B cell (primary cell): ENCODE data around the gene CHRNA5. TPM values are rescaled to one million over a fixed set of nuclear protein-coding genes. Genes with fewer than 3 reads are reported as not detected.
A peak's percentile ranks its signal among the peaks of the same experiment; 100 is the strongest.

ENCODE experiments used
- ATAC-seq: fragments of 200-7000 bp; cut with Tn5 transposase; one replicate; pipeline ENCODE4 v1.10.0; 2021; ENCODE audit warnings: low read depth, mild to moderate bottlenecking, moderate number of reproducible peaks, moderate library complexity
- CTCF ChIA-PET: fragments of 350-600 bp; sonication (Branson Sonifier 250); formaldehyde crosslinking; loops from one replicate; lab custom pipeline; 2021; ENCODE audit warnings: antibody characterized with exemption, inconsistent platforms; lab: Charles Lee
- POLR2A ChIA-PET: fragments of 350-600 bp; sonication (Branson Sonifier 250); formaldehyde crosslinking; loops from one replicate; lab custom pipeline; 2021; ENCODE audit warnings: antibody characterized with exemption; lab: Charles Lee
- DNase-seq: peaks from one replicate; pipeline ENCODE4 v3.0.0; 2013
- H2AFZ ChIP-seq: 2 replicates; pipeline ENCODE4 v1.6.1; 2012; ENCODE audit warnings: mild to moderate bottlenecking, low read depth, low read length; ENCODE audit not compliant: insufficient read depth, poor library complexity, severe bottlenecking
- H3K27ac ChIP-seq, 2 donors: 1 replicate in 1 of 2; 2 replicates in 1 of 2; pipeline ENCODE4 v1.5.1; 2012 to 2013; ENCODE audit warnings: low read length in 2 of 2, mild to moderate bottlenecking in 2 of 2, moderate library complexity in 1 of 2
- H3K27me3 ChIP-seq, 4 experiments: fragments of 200-600 bp in 1 of 4; sonication (generic) in 1 of 4; replicated peaks in 1 of 4; 1 replicate in 2 of 4; 2 replicates in 2 of 4; pipeline versions ENCODE4 v1.6.1 to v1.7.0; 2013 to 2016; ENCODE audit warnings: low read length in 3 of 4, mild to moderate bottlenecking in 2 of 4, mixed read lengths in 1 of 4, moderate library complexity in 1 of 4; ENCODE audit not compliant: insufficient read depth in 4 of 4, control insufficient read depth in 3 of 4; ENCODE audit errors: control extremely low read depth in 1 of 4
- H3K36me3 ChIP-seq, 2 experiments: replicated peaks in 1 of 2; 1 replicate in 1 of 2; 2 replicates in 1 of 2; pipeline versions ENCODE4 v1.6.1 to v1.7.1; 2013; ENCODE audit warnings: low read length in 1 of 2; ENCODE audit not compliant: insufficient read depth in 2 of 2, control insufficient read depth in 1 of 2; ENCODE audit errors: control extremely low read depth in 1 of 2, extremely low read depth in 1 of 2
- H3K4me1 ChIP-seq, 2 donors: fragments of 200-600 bp in 1 of 2; sonication (generic) in 1 of 2; 1 replicate in 1 of 2; 2 replicates in 1 of 2; pipeline versions ENCODE4 v1.5.1 to v1.6.1; 2013 to 2017; ENCODE audit warnings: low read length in 2 of 2; ENCODE audit not compliant: control insufficient read depth in 2 of 2, insufficient read depth in 2 of 2
- H3K4me2 ChIP-seq: replicated peaks from 2 replicates; pipeline ENCODE3; 2012; ENCODE audit warnings: mild to moderate bottlenecking, low read depth, low read length; ENCODE audit not compliant: poor library complexity, severe bottlenecking
- H3K4me3 ChIP-seq, 5 experiments: fragments of 200-600 bp in 1 of 5; sonication (generic) in 1 of 5; 1 replicate in 3 of 5; 2 replicates in 2 of 5; pipeline versions ENCODE4 v1.5.1 to v1.7.0; 2011 to 2016; ENCODE audit warnings: low read length in 4 of 5, mild to moderate bottlenecking in 4 of 5, low read depth in 2 of 5, control low read depth in 1 of 5, moderate library complexity in 1 of 5; ENCODE audit not compliant: insufficient read depth in 1 of 5; ENCODE audit errors: control extremely low read depth in 1 of 5, extremely low read depth in 1 of 5
- H3K79me2 ChIP-seq: fragments of 200-600 bp; sonication (generic); one replicate; pipeline ENCODE4 v1.6.0; 2016; ENCODE audit warnings: low read length; ENCODE audit not compliant: control insufficient read depth, insufficient read depth
- H3K9ac ChIP-seq: fragments of 200-600 bp; sonication (generic); 2 replicates; pipeline ENCODE4 v1.6.1; 2017; ENCODE audit warnings: mild to moderate bottlenecking, low read length, moderate library complexity
- H3K9me3 ChIP-seq, 3 donors: one replicate each; pipeline versions ENCODE4 v1.6.1 to v1.7.1; 2013; ENCODE audit warnings: low read length in 2 of 3; ENCODE audit not compliant: control insufficient read depth in 2 of 3, insufficient read depth in 1 of 3; ENCODE audit errors: control extremely low read depth in 1 of 3
- H4K20me1 ChIP-seq: 2 replicates; pipeline ENCODE4 v1.6.0; 2012; ENCODE audit warnings: mild to moderate bottlenecking, low read length; ENCODE audit not compliant: insufficient read depth, control insufficient read depth, poor library complexity, severe bottlenecking
- H3K27ac Mint-ChIP-seq: one replicate; pipeline ENCODE4 v1.8.0; 2021; ENCODE audit warnings: mixed read lengths
- H3K27me3 Mint-ChIP-seq: one replicate; pipeline ENCODE4 v1.8.0; 2021; ENCODE audit warnings: mixed read lengths
- H3K4me1 Mint-ChIP-seq: one replicate; pipeline ENCODE4 v1.8.0; 2021; ENCODE audit warnings: mixed read lengths
- H3K4me3 Mint-ChIP-seq: one replicate; pipeline ENCODE4 v1.8.0; 2021; ENCODE audit warnings: mixed read lengths
- H3K9me3 Mint-ChIP-seq: one replicate; pipeline ENCODE4 v1.8.0; 2022; ENCODE audit warnings: mixed read lengths; ENCODE audit not compliant: insufficient read depth
- CTCF ChIP-seq: fragments of 200-600 bp; IDR thresholded peaks from one replicate; pipeline ENCODE4 v1.8.0; 2022; ENCODE audit warnings: antibody characterized with exemption, mild to moderate bottlenecking
- EZH2 ChIP-seq: IDR thresholded peaks from 2 replicates; pipeline ENCODE4 v1.6.1; 2012; ENCODE audit warnings: borderline replicate concordance, low read depth, mild to moderate bottlenecking, moderate library complexity, low read length; ENCODE audit not compliant: insufficient read depth, poor library complexity, severe bottlenecking
- WGBS: methylation state at CpG from one replicate; pipeline ENCODE4 v1.1.5; 2013; ENCODE audit warnings: missing lambda C conversion rate; ENCODE audit not compliant: insufficient coverage; 5-methylcytosine and 5-hydroxymethylcytosine counted together
- intact Hi-C: fragments of 100-400 bp; cut with micrococcal nuclease; formaldehyde crosslinking; loops from one replicate; pipeline ENCODE4 v1.10.0; 2022
- polyA plus RNA-seq: library from polyadenylated mRNA; depleted of rRNA; stranded (reverse); fragments of >200 nt; gene quantifications from 2 replicates; pipeline ENCODE4 v1.2.3, GENCODE V29; 2012
- total RNA-seq, 2 donors: library from RNA; stranded (reverse); fragments of 120-200 nt in 1 of 2; gene quantifications; 1 replicate in 1 of 2; 2 replicates in 1 of 2; pipeline versions ENCODE4 v1.2.3 to v1.2.4, GENCODE V29; 2013 to 2022

CHRNA5 gene
- total and polyA plus RNA-seq, 2 donors (not counting 1 experiment from before 2014, with no cell fraction given): 0.09 to 1.2 TPM

GRCh38 chr15:78617516-78617915, 52.2 kb downstream of the CHRNA5 start:
- H3K36me3 ChIP-seq: no peaks in the 10 kb centered on the region
- H3K9me3 ChIP-seq: no peaks in the 10 kb centered on the region
- ChIA-PET POLR2A (no interaction called here), CTCF (no interaction called here)
- no peaks in the 10 kb centered on the region for H4K20me1 ChIP-seq
- 98% methylated on average over 4 of the region's 5 CpGs for WGBS
- no peaks in the 10 kb centered on the region for H3K79me2 ChIP-seq
- H3K9ac ChIP-seq: no peak overlapping the region
- H3K27ac ChIP-seq: no peak overlapping the region
- no peak overlapping the region for H3K4me3 ChIP-seq
- Mint-ChIP-seq H3K4me3 (no peak overlapping the region), H3K9me3 (no peaks in the 10 kb centered on the region), H3K4me1 (peaks cover 4% of the 10 kb centered on the region), H3K27me3 (peaks cover 26% of the 10 kb centered on the region), H3K27ac (no peak overlapping the region)
- H2AFZ ChIP-seq: no peak overlapping the region
- TF ChIP-seq EZH2 (no peak), CTCF (no peak)
- H3K4me2 ChIP-seq: no peak overlapping the region
- no peak for DNase-seq
- peaks cover 0 to 32% (median 13%) of the 10 kb centered on the region in 4 experiments for H3K27me3 ChIP-seq
- intact Hi-C loops: loop anchor here (10.0 kb wide), 1 partner anchor 287 kb away; no protein-coding TSS in a partner anchor
- H3K4me1 ChIP-seq: peaks cover 4 to 13% of the 10 kb centered on the region in 2 donors
- no peak for ATAC-seq

GRCh38 chr15:78618064-78618463, 52.7 kb downstream of the CHRNA5 start:
- POLR2A ChIA-PET: no interaction called here
- H3K4me3 Mint-ChIP-seq: no peak overlapping the region

More at GRCh38 chr15:78618064-78618463, 52.7 kb downstream of the CHRNA5 start:
- intact Hi-C loops: loop anchor here (1.0 to 10.0 kb wide), 2 partner anchors 193 to 287 kb away; partner anchors contain the start of gene ADAMTS7
- no peaks in the 10 kb centered on the region for H4K20me1 ChIP-seq
- DNase-seq: no peak
- Mint-ChIP-seq H3K27me3 (peaks cover 29% of the 10 kb centered on the region), H3K9me3 (no peaks in the 10 kb centered on the region), H3K27ac (no peak overlapping the region), H3K4me1 (peaks cover 4% of the 10 kb centered on the region)
- H3K27me3 ChIP-seq: peaks cover 0 to 32% (median 13%) of the 10 kb centered on the region in 4 experiments
- H3K9me3 ChIP-seq: no peaks in the 10 kb centered on the region
- no peak overlapping the region for H2AFZ ChIP-seq
- H3K9ac ChIP-seq: no peak overlapping the region
- no peaks in the 10 kb centered on the region for H3K36me3 ChIP-seq
- peak; percentile 21 for ATAC-seq
- no peak overlapping the region for H3K4me2 ChIP-seq
- no peaks in the 10 kb centered on the region for H3K79me2 ChIP-seq
- CTCF ChIA-PET: interaction anchor here (2.0 kb wide), 2 partner anchors 91 to 133 kb away, joined by 9 to 18 read pairs; no protein-coding TSS in a partner anchor
- H3K4me3 ChIP-seq: no peak overlapping the region
- H3K27ac ChIP-seq: no peak overlapping the region
- TF ChIP-seq EZH2: no peak
- TF ChIP-seq CTCF: no peak
- 87% methylated on average over 8 of the region's 8 CpGs for WGBS
- H3K4me1 ChIP-seq: peaks cover 4 to 13% of the 10 kb centered on the region in 2 donors
